Rectal smooth muscle tissue (tissue), 1 donor: Measurements from ENCODE around the gene COX17.
A peak's percentile ranks its signal among the peaks of the same experiment; 100 is the strongest.

Experiments
- H3K27ac ChIP-seq: one replicate; pipeline ENCODE4 v1.7.0; 2013; ENCODE audit warnings: low read depth, low read length, inconsistent platforms
- H3K27me3 ChIP-seq: one replicate; pipeline ENCODE4 v1.7.0; 2013; ENCODE audit warnings: low read length; ENCODE audit not compliant: control insufficient read depth, insufficient read depth
- H3K36me3 ChIP-seq: one replicate; pipeline ENCODE4 v1.7.0; 2013; ENCODE audit warnings: low read length; ENCODE audit not compliant: control insufficient read depth, insufficient read depth
- H3K4me1 ChIP-seq: one replicate; pipeline ENCODE4 v1.7.0; 2013; ENCODE audit warnings: low read length; ENCODE audit not compliant: control insufficient read depth, insufficient read depth
- H3K4me3 ChIP-seq: one replicate; pipeline ENCODE4 v1.7.0; 2013; ENCODE audit warnings: low read length
- H3K9ac ChIP-seq: one replicate; pipeline ENCODE4 v1.7.0; 2013; ENCODE audit warnings: low read length

COX17 gene

GRCh38 chr3:119636891-119637611 is 40.2 kb downstream of the COX17 start:
- Histone ChIP-seq H3K27ac (peak overlapping the region; percentile 68), H3K36me3 (peaks cover 2% of the 10 kb centered on the region), H3K27me3 (no peaks in the 10 kb centered on the region), H3K4me1 (no peaks in the 10 kb centered on the region), H3K9ac (no peak overlapping the region), H3K4me3 (no peak overlapping the region)

- H3K4me1 ChIP-seq: no peaks in the 10 kb centered on the region
- no peak overlapping the region for H3K27ac ChIP-seq
Measured at GRCh38 chr3:119636249-119636648, 41.0 kb downstream of the COX17 start.

GRCh38 chr3:119635719-119636118 is 41.5 kb downstream of the COX17 start:
- Histone ChIP-seq H3K4me3 (no peak overlapping the region), H3K9ac (no peak overlapping the region), H3K4me1 (peaks cover 1% of the 10 kb centered on the region), H3K27ac (no peak overlapping the region), H3K27me3 (no peaks in the 10 kb centered on the region), H3K36me3 (no peaks in the 10 kb centered on the region)

More at GRCh38 chr3:119636249-119636648, 41.0 kb downstream of the COX17 start:
- no peak overlapping the region for H3K9ac ChIP-seq
- no peak overlapping the region for H3K4me3 ChIP-seq
- peaks cover under 1% of the 10 kb centered on the region for H3K36me3 ChIP-seq
- H3K27me3 ChIP-seq: no peaks in the 10 kb centered on the region

GRCh38 chr3:119632829-119633228 is 44.4 kb downstream of the COX17 start:
- no peak overlapping the region for H3K27ac ChIP-seq
- no peak overlapping the region for H3K4me3 ChIP-seq
- no peaks in the 10 kb centered on the region for H3K36me3 ChIP-seq
- H3K4me1 ChIP-seq: peaks cover 7% of the 10 kb centered on the region
- H3K27me3 ChIP-seq: no peaks in the 10 kb centered on the region
- no peak overlapping the region for H3K9ac ChIP-seq

GRCh38 chr3:119632216-119632615 is 45.0 kb downstream of the COX17 start:
- Histone ChIP-seq H3K9ac (no peak overlapping the region), H3K4me3 (no peak overlapping the region), H3K4me1 (peaks cover 7% of the 10 kb centered on the region), H3K27ac (no peak overlapping the region), H3K36me3 (no peaks in the 10 kb centered on the region), H3K27me3 (no peaks in the 10 kb centered on the region)

GRCh38 chr3:119631516-119631915 is 45.7 kb downstream of the COX17 start:
- Histone ChIP-seq H3K4me1 (peaks cover 7% of the 10 kb centered on the region), H3K27ac (no peak overlapping the region), H3K36me3 (no peaks in the 10 kb centered on the region), H3K9ac (no peak overlapping the region), H3K27me3 (no peaks in the 10 kb centered on the region), H3K4me3 (no peak overlapping the region)

GRCh38 chr3:119630880-119631329 is 46.3 kb downstream of the COX17 start:
- Histone ChIP-seq H3K27ac (peak overlapping the region; percentile 22), H3K4me3 (no peak overlapping the region), H3K36me3 (no peaks in the 10 kb centered on the region), H3K9ac (no peak overlapping the region), H3K4me1 (peaks cover 7% of the 10 kb centered on the region), H3K27me3 (no peaks in the 10 kb centered on the region)

- peaks cover 7% of the 10 kb centered on the region for H3K4me1 ChIP-seq
- H3K4me3 ChIP-seq: no peak overlapping the region
- H3K9ac ChIP-seq: no peak overlapping the region
- peak overlapping the region; percentile 44 for H3K27ac ChIP-seq
- no peaks in the 10 kb centered on the region for H3K27me3 ChIP-seq
- no peaks in the 10 kb centered on the region for H3K36me3 ChIP-seq
Measured at GRCh38 chr3:119630128-119630879, 46.9 kb downstream of the COX17 start.

- Histone ChIP-seq H3K9ac (no peak overlapping the region), H3K4me1 (peaks cover 7% of the 10 kb centered on the region), H3K27ac (no peak overlapping the region), H3K27me3 (no peaks in the 10 kb centered on the region), H3K4me3 (no peak overlapping the region), H3K36me3 (no peaks in the 10 kb centered on the region)
Measured at GRCh38 chr3:119628816-119629445, 48.3 kb downstream of the COX17 start.

GRCh38 chr3:119628390-119628789 is 48.8 kb downstream of the COX17 start:
- Histone ChIP-seq H3K4me1 (peaks cover 7% of the 10 kb centered on the region), H3K27me3 (no peaks in the 10 kb centered on the region), H3K36me3 (no peaks in the 10 kb centered on the region), H3K4me3 (no peak overlapping the region), H3K27ac (no peak overlapping the region), H3K9ac (no peak overlapping the region)

- no peak overlapping the region for H3K4me3 ChIP-seq
- H3K9ac ChIP-seq: no peak overlapping the region
- no peaks in the 10 kb centered on the region for H3K36me3 ChIP-seq
- no peak overlapping the region for H3K27ac ChIP-seq
- no peaks in the 10 kb centered on the region for H3K27me3 ChIP-seq
- peaks cover 7% of the 10 kb centered on the region for H3K4me1 ChIP-seq
Measured at GRCh38 chr3:119627461-119627860, 49.7 kb downstream of the COX17 start.

GRCh38 chr3:119626196-119626595 is 51.0 kb downstream of the COX17 start:
- H3K4me1 ChIP-seq: peaks cover 7% of the 10 kb centered on the region
- no peak overlapping the region for H3K9ac ChIP-seq
- no peak overlapping the region for H3K27ac ChIP-seq
- H3K36me3 ChIP-seq: no peaks in the 10 kb centered on the region
- H3K27me3 ChIP-seq: no peaks in the 10 kb centered on the region
- no peak overlapping the region for H3K4me3 ChIP-seq
